Suprapubic skin (tissue), 4 donors: ENCODE data around the gene CLDN6. TPM values are rescaled to one million over a fixed set of nuclear protein-coding genes. Genes with fewer than 3 reads are reported as not detected.
"Not testable (repeated sequence)": the region's sequence is repeated elsewhere in the genome, so short reads cannot be mapped to it uniquely, and the experiment has no call there.

Experiments used
- DNase-seq, 2 donors: peaks; one replicate each; pipeline ENCODE4 v3.0.0-alpha.2; 2019; ENCODE audit warnings: low spot score in 2 of 2
- H3K27ac ChIP-seq: fragments of 200-600 bp; sonication (generic); one replicate; pipeline ENCODE4 v1.5.1; 2019
- H3K27me3 ChIP-seq: fragments of 200-600 bp; sonication (generic); one replicate; pipeline ENCODE4 v1.5.1; 2019
- H3K36me3 ChIP-seq: fragments of 200-600 bp; sonication (generic); one replicate; pipeline ENCODE4 v1.5.1; 2019
- H3K4me1 ChIP-seq: fragments of 200-600 bp; sonication (generic); one replicate; pipeline ENCODE4 v1.5.1; 2019
- H3K4me3 ChIP-seq: fragments of 200-600 bp; sonication (generic); one replicate; pipeline ENCODE4 v1.5.1; 2019; ENCODE audit warnings: mild to moderate bottlenecking
- H3K9me3 ChIP-seq: fragments of 200-600 bp; sonication (generic); one replicate; pipeline ENCODE4 v1.5.1; 2019
- CTCF ChIP-seq, 2 donors: fragments of 200-600 bp in 1 of 2; fragments of 450-650 bp in 1 of 2; sonication (generic) in 1 of 2; IDR thresholded peaks; one replicate each; pipeline ENCODE4 v1.5.1; 2016 to 2019; ENCODE audit warnings: antibody characterized with exemption in 2 of 2, mild to moderate bottlenecking in 1 of 2, moderate library complexity in 1 of 2
- EP300 ChIP-seq: sonication (generic); formaldehyde crosslinking; IDR thresholded peaks from one replicate; pipeline ENCODE4 v1.6.1; 2017; ENCODE audit warnings: antibody characterized with exemption
- POLR2A ChIP-seq, 2 donors: fragments of 450-650 bp; IDR thresholded peaks; one replicate each; pipeline ENCODE4 v1.6.1; 2017; ENCODE audit warnings: antibody characterized with exemption in 2 of 2, mild to moderate bottlenecking in 2 of 2, moderate library complexity in 2 of 2
- POLR2AphosphoS5 ChIP-seq, 3 donors: sonication (generic); formaldehyde crosslinking; IDR thresholded peaks; one replicate each; pipeline ENCODE4 v1.6.1; 2017; ENCODE audit warnings: antibody characterized with exemption in 3 of 3
- WGBS: methylation state at CpG from one replicate; pipeline ENCODE4 v1.1.5; 2018; 5-methylcytosine and 5-hydroxymethylcytosine counted together
- total RNA-seq, 4 donors: library from RNA; depleted of rRNA; stranded (reverse); fragments of >200 nt; gene quantifications; one replicate each; pipeline ENCODE4 v1.1.0, GENCODE V29; 2016

Gene CLDN6
- total RNA-seq, 4 donors from 2014 or later, result not detected

- H3K27me3 ChIP-seq, result no peaks in the 10 kb centered on the region
- H3K4me1 ChIP-seq, result peaks cover 20% of the 10 kb centered on the region
- no peaks in the 10 kb centered on the region for H3K9me3 ChIP-seq
- peak; percentile 91 to 92 for DNase-seq
- H3K27ac ChIP-seq, result peak overlapping the region; percentile 70
- no peaks in the 10 kb centered on the region for H3K36me3 ChIP-seq
- WGBS, result 0% methylated on average over 2 of the region's 67 CpGs
- peak overlapping the region; percentile 89 for H3K4me3 ChIP-seq
- TF ChIP-seq EP300, result no peak
- TF ChIP-seq CTCF (IDR thresholded peaks at IDR 0.05), result peak; percentile 81 to 96
- TF ChIP-seq POLR2AphosphoS5 (IDR thresholded peaks at IDR 0.05), result peak in 1 of 3 donors; percentile 36
- TF ChIP-seq POLR2A (IDR thresholded peaks at IDR 0.05), result no peak
These were observed 41.2 kb upstream of the CLDN6 start for GRCh38 chr16:3059041-3059722.

GRCh38 chr16:3058139-3059030 lies 40.4 kb upstream of the CLDN6 start:
- WGBS, result 40% methylated on average over 2 of the region's 77 CpGs
- no peak for TF ChIP-seq EP300
- peak overlapping the region; percentile 89 for H3K4me3 ChIP-seq
- H3K9me3 ChIP-seq, result no peaks in the 10 kb centered on the region
- no peak for DNase-seq
- peak overlapping the region; percentile 49 for H3K27ac ChIP-seq
- no peaks in the 10 kb centered on the region for H3K36me3 ChIP-seq
- H3K27me3 ChIP-seq, result no peaks in the 10 kb centered on the region
- peaks cover 20% of the 10 kb centered on the region for H3K4me1 ChIP-seq

GRCh38 chr16:3057181-3058138 lies 39.5 kb upstream of the CLDN6 start:
- TF ChIP-seq EP300 (no peak), CTCF (IDR thresholded peaks at IDR 0.05) (no peak), POLR2AphosphoS5 (IDR thresholded peaks at IDR 0.05) (no peak), POLR2A (IDR thresholded peaks at IDR 0.05) (no peak)
- H3K9me3 ChIP-seq, result no peaks in the 10 kb centered on the region
- peaks cover 20% of the 10 kb centered on the region for H3K4me1 ChIP-seq
- no peaks in the 10 kb centered on the region for H3K36me3 ChIP-seq
- no peak overlapping the region for H3K27ac ChIP-seq
- DNase-seq, result no peak
- H3K27me3 ChIP-seq, result no peaks in the 10 kb centered on the region
- WGBS, result 88% methylated on average over 19 of the region's 22 CpGs
- H3K4me3 ChIP-seq, result peak overlapping the region; percentile 89

- H3K27ac ChIP-seq, result no peak overlapping the region
- no peaks in the 10 kb centered on the region for H3K27me3 ChIP-seq
- no peak for TF ChIP-seq CTCF (IDR thresholded peaks at IDR 0.05)
- TF ChIP-seq POLR2AphosphoS5 (IDR thresholded peaks at IDR 0.05), result no peak
- no peak for TF ChIP-seq EP300
- no peak for TF ChIP-seq POLR2A (IDR thresholded peaks at IDR 0.05)
- no peaks in the 10 kb centered on the region for H3K36me3 ChIP-seq
- no peaks in the 10 kb centered on the region for H3K9me3 ChIP-seq
- WGBS, result 88% methylated on average over 8 of the region's 19 CpGs
- no peak for DNase-seq
- H3K4me1 ChIP-seq, result peaks cover 20% of the 10 kb centered on the region
- H3K4me3 ChIP-seq, result no peak overlapping the region
These were observed 38.6 kb upstream of the CLDN6 start for GRCh38 chr16:3056336-3057180.

GRCh38 chr16:3055734-3056115 lies 37.7 kb upstream of the CLDN6 start:
- H3K4me3 ChIP-seq, H3K9me3 ChIP-seq, DNase-seq, H3K36me3 ChIP-seq, H3K27me3 ChIP-seq, H3K27ac ChIP-seq: not testable (repeated sequence)
- peaks cover 20% of the 10 kb centered on the region for H3K4me1 ChIP-seq
- WGBS, result 67% methylated on average over 6 of the region's 9 CpGs
